NOMO-1 (cell line): ENCODE results near the gene IZUMO4.

ENCODE experiments used
- DNase-seq, 2 experiments: peaks; one replicate each; lab custom pipeline; 2025; ENCODE audit not compliant: unreplicated experiment in 2 of 2; lab: John Stamatoyannopoulos, UW

The IZUMO4 gene

DNA sequence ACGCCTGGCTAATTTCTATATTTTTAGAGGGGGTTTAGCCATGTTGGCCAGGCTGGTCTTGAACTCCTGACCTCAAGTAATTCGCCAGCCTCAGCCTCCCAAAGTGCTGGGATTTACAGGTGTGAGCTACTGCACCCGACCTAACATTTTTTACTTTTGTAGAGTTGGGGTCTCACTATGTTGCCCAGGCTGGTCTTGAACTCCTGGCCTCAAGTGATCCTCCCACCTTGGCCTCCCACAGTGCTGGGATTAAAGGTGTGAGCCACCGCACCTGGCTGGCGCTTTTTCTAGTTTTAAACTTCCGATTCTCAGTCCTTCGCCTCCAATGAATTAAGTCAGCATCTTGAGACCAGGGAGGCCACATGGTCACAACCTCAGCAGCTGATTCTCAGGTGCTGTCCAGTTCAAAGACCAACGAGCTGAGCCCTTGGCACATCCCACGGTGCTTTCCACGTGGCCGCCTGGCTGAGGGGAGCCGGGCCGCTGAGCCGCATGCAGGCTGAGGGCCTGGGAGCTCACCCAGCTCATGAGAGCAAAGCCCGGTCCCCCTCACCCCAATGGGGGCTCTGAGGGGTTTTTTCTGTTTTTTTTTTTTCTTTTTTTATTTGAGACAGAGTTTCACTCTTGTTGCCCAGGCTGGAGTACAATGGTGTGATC lies 45.6 kb downstream of the IZUMO4 start:
- no peak for DNase-seq

DNA sequence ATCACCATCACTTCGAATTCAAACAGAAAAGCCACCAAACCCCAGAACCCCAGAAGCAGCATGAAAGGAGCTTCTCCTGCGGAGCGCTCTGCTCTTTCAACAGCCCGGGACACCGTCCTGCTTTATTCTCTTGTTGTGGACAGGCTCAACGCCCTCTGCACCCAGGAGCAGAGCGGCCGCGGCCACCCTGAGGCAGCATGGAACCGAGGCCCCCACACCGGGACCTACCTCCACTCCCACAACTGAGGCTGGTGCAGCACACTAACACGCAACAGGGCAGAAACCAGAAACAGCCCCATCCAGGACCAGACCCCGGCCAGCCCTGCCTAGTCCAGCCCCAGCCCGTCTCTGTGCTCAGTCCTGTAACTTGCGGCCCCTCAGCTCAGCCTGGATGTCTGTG lies 47.5 kb downstream of the IZUMO4 start:
- DNase-seq = no peak

DNA sequence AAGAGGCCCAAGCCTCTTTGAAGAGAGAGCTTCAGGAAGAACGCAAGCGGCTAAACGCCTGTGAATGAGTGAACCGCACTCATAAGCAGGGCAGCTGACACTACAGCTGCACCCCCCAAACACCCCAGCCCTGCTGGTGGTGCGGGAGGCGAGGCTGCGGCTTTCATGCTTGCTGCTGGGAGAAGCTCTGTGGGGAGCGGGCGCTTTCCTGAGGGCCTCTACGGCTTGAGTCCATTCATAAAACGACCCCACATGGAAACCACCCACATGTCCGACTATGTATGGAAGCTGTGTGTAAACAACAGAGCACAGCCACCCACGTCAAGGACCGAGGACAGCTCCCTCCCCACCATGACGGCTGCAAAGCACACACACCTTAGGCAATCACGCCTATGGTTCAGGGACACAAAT lies 49.1 kb downstream of the IZUMO4 start:
- no peak for DNase-seq

DNA sequence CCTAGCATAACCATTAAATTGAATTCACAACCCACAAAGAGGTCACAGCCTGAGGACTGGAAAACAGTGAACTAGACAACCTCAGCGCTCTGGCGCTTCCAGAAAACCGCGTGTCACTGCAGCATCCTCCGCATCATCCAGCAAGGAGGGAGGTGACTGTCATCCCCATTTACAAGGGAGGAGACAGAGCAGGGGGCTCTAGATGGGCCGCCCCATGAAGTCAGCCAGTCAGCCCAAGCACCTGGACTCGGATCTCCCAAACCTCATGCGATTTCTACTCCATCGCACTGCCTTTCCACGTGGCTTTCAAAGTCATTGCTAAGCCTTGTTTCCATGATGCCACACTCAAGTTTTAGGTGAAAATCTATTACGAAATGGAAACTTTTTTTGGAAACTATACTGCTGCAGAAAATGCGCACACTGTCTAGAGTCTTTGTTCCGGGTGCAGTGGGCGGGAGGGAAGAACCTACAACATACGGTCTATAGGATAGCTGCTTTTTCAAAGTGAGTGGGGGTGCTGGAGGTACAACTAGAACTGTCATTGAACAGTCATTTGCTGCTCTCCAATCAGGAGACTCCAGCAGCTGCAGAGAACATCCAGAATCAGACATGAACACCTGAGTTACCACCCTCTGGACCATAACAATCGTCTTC lies 51.9 kb downstream of the IZUMO4 start:
- DNase-seq = no peak
